Naive thymus-derived CD8-positive, alpha-beta T cell (primary cell): ENCODE results near the gene MICU2. TPM values are rescaled to one million over a fixed set of nuclear protein-coding genes. Genes with fewer than 3 reads are reported as not detected.
"Not testable (repeated sequence)": the region's sequence is repeated elsewhere in the genome, so short reads cannot be mapped to it uniquely, and the experiment has no call there.

Experiments used
- ATAC-seq, 2 donors: fragments of 150-1000 bp; cut with Tn5 transposase in 1 of 2; sonication (Bioruptor Pico), chemical (Tn5 transposase) in 1 of 2; 1 replicate in 1 of 2; 2 replicates in 1 of 2; pipeline ENCODE4 v1.10.0; 2021; ENCODE audit warnings: mild to moderate bottlenecking in 2 of 2, moderate library complexity in 2 of 2
- POLR2A ChIA-PET: fragments of 350-600 bp; sonication (Branson Sonifier 250); formaldehyde crosslinking; loops from one replicate; lab custom pipeline; 2021; ENCODE audit warnings: antibody characterized with exemption; lab: Charles Lee
- DNase-seq, 10 donors: peaks; one replicate each; pipeline versions ENCODE4 v3.0.0 to v3.0.0-alpha.2; 2020 to 2022
- H3K27ac Mint-ChIP-seq, 10 donors: one replicate each; pipeline ENCODE4 v1.8.0; 2020 to 2022; ENCODE audit warnings: mild to moderate bottlenecking in 10 of 10, mixed read lengths in 10 of 10, moderate library complexity in 4 of 10, inconsistent platforms in 1 of 10
- H3K27me3 Mint-ChIP-seq, 5 donors: one replicate each; pipeline ENCODE4 v1.8.0; 2021 to 2022; ENCODE audit warnings: mixed read lengths in 5 of 5
- H3K36me3 Mint-ChIP-seq, 3 donors: one replicate each; pipeline ENCODE4 v1.8.0; 2020 to 2022; ENCODE audit warnings: mixed read lengths in 3 of 3, mild to moderate bottlenecking in 2 of 3, inconsistent platforms in 1 of 3
- H3K4me1 Mint-ChIP-seq, 4 donors: one replicate each; pipeline ENCODE4 v1.8.0; 2021 to 2022; ENCODE audit warnings: mixed read lengths in 4 of 4
- H3K4me3 Mint-ChIP-seq, 10 donors: one replicate each; pipeline ENCODE4 v1.8.0; 2020 to 2022; ENCODE audit warnings: mild to moderate bottlenecking in 10 of 10, mixed read lengths in 10 of 10, moderate library complexity in 6 of 10, inconsistent platforms in 1 of 10
- H3K9me3 Mint-ChIP-seq, 9 donors: one replicate each; pipeline ENCODE4 v1.8.0; 2020 to 2022; ENCODE audit warnings: mixed read lengths in 9 of 9, mild to moderate bottlenecking in 3 of 9, inconsistent platforms in 1 of 9, moderate library complexity in 1 of 9
- polyA plus RNA-seq, 3 donors: library from polyadenylated mRNA; unstranded; fragments of 300-500 nt; fragmentation: Illumina TruSeq; gene quantifications; one replicate each; pipeline ENCODE4 v1.2.3, GENCODE V29; 2021
- total RNA-seq, 8 experiments: library from RNA in 2 of 8; stranded (reverse) in 2 of 8; gene quantifications; one replicate each; pipeline ENCODE4 v1.2.3 and lab custom pipeline; 2021 to 2026

MICU2 gene
- total and polyA plus RNA-seq, 5 experiments from 2014 or later, result 37.4 to 55.2 (median 44.3) TPM

DNA sequence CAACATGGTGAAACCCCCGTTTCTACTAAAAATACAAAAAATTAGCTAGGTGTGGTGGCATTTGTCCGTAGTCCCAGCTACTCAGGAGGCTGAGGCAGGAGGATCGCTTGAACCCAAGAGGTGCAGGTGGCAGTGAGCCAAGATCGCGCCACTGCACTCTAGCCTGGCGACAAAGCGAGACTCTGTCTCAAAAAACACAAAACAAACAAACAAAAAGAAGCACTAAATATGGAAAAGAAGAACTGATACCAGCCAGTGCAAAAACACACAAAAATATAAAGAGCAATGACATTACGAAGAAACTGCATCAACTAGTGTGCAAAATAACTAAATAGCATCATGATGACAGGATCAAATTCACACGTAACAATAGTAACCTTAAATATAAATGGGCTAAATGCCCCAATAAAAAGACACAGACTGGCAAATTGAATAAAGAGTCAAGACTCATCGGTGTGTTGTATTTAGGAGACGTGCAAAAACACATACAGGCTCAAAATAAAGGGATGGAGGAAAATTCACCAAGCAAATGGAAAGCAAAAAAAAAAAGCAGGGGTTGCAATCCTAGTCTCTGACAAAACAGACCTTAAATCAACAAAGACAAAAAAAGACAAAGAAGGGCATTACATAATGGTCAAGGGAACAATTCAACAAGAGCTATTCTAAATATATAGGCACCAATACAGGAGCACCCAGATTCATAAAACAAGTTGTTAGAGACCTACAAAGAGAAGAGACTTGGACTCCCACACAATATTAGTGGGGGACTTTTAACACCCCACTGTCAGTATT lies 13.1 kb downstream of the MICU2 start:
- POLR2A ChIA-PET, ATAC-seq, H3K27me3 Mint-ChIP-seq, DNase-seq, H3K9me3 Mint-ChIP-seq: not testable (repeated sequence)
- Mint-ChIP-seq H3K4me3 (peak overlapping the region in 5 of 10 donors; percentile 5 to 54 (median 19)), H3K4me1 (peaks cover 62 to 97% (median 92%) of the 10 kb centered on the region in 4 donors), H3K27ac (peak overlapping the region in 1 of 10 donors; percentile 67), H3K36me3 (peaks cover 4 to 24% (median 12%) of the 10 kb centered on the region in 3 donors)

DNA sequence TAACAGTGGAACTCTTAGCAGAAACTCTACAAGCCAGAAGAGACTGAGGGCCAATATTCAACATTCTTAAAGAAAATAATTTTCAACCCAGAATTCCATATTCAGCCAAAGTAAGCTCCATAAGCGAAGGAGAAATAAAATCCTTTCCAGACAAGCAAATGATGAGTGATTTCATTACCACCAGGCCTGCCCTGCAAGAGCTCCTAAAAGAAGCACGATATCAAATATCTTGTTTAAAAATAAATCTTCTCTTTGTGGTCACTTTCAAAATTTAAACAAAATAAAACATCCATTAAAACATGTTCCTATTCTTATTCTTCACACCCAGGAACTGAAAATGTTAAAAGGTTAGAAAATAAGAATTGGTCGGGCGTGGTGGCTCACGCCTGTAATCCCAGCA lies 13.7 kb downstream of the MICU2 start:
- Mint-ChIP-seq H3K4me3 (peak overlapping the region in 2 of 10 donors; percentile 20 to 28), H3K27ac (peak overlapping the region in 1 of 10 donors; percentile 71), H3K4me1 (peaks cover 58 to 93% (median 87%) of the 10 kb centered on the region in 4 donors)

DNA sequence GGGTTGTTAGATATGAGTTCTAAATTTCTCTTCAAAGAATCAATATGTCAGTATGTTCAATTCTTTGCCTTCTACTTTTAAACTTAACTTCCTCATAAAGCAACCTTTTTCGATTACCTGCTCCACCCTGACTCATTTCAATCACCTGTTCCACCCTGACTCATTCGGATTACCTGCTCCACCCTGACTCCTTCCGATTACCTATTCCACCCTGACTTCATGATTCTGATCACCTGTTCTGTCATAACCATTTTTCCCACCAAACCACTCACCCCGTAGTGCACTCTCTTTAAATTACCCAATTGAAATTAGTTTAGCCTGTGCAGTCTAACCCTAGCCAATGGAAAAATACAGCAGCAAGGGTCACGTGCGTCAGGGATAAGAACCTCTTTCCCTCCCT lies 14.5 kb downstream of the MICU2 start:
- Mint-ChIP-seq H3K4me3 (peak overlapping the region in 3 of 10 donors; percentile 10 to 27 (median 11)), H3K4me1 (peaks cover 55 to 90% (median 86%) of the 10 kb centered on the region in 4 donors), H3K27ac (peak overlapping the region in 1 of 10 donors; percentile 71), H3K36me3 (peaks cover 4 to 25% (median 10%) of the 10 kb centered on the region in 3 donors)
- ATAC-seq, DNase-seq, H3K9me3 Mint-ChIP-seq, POLR2A ChIA-PET, H3K27me3 Mint-ChIP-seq: not testable (repeated sequence)

More for the DNA sequence above, 13.7 kb downstream of the MICU2 start:
- Mint-ChIP-seq H3K9me3 (peaks cover 0 to 6% (median 0%) of the 10 kb centered on the region in 9 donors), H3K27me3 (no peaks in the 10 kb centered on the region), H3K36me3 (peaks cover 4 to 25% (median 12%) of the 10 kb centered on the region in 3 donors)
- no peak for DNase-seq
- POLR2A ChIA-PET, result no interaction called here
- ATAC-seq, result no peak

DNA sequence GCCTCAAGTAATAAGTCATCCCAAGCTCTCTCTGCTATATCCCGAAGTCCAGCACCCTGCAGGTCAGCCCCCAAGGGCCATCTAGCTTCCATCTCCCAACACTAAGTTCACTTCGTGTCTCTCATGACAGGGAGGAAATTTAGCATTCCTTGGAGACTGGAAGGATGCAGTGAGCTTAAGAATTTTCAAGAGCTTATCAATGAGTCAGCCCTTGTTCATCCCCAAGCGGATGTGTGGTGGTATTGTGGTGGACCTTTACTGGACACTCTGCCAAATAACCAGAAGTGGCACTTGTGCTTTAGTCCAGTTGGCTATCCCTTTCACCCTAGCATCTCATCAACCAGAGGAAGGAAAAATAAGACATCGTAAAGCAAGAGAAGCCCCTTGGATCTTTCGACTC lies 15.6 kb downstream of the MICU2 start:
- peaks cover 46 to 79% (median 75%) of the 10 kb centered on the region in 4 donors for H3K4me1 Mint-ChIP-seq
- POLR2A ChIA-PET, H3K27me3 Mint-ChIP-seq: not testable (repeated sequence)

DNA sequence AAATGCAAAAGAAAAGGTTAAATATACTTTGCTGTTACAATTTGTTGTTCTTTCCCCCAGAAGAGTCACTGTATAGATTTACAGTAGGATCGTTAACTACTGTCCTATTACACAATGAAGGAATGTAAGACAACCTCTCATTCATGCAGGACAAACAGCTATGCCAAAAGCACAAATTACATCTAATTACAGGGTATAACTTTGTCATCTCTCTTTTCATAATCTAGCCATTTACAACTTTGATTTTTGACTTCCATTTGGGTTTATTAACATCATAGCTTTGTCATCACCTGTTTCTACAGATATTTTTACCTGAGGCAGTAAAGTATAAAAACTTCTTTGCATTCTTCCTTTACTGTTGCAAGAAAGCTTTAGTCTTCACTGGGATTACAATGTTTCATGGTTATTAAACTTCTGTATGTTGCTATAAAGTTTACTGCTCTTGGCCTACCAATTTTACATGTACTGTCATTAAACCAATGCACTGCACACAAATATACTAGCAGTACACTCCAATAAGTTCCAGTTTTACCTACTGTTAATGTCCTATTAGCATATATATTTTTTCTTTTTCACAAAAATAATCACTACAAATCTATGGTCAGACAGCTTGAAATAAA lies 18.9 kb downstream of the MICU2 start:
- Mint-ChIP-seq H3K27me3 (no peaks in the 10 kb centered on the region), H3K27ac (peak overlapping the region in 1 of 10 donors; percentile 4), H3K36me3 (peaks cover 4 to 33% (median 23%) of the 10 kb centered on the region in 3 donors), H3K4me1 (peaks cover 22 to 74% (median 62%) of the 10 kb centered on the region in 4 donors), H3K4me3 (no peak overlapping the region), H3K9me3 (peaks cover 0 to 21% (median 13%) of the 10 kb centered on the region in 9 donors)
- POLR2A ChIA-PET, result no interaction called here
- DNase-seq (no peak), ATAC-seq (no peak)

More for the DNA sequence above, 15.6 kb downstream of the MICU2 start:
- Mint-ChIP-seq H3K9me3 (peaks cover 0 to 10% (median 3%) of the 10 kb centered on the region in 9 donors), H3K36me3 (peaks cover 0 to 26% (median 15%) of the 10 kb centered on the region in 3 donors), H3K27ac (peak overlapping the region in 1 of 10 donors; percentile 27)
- ATAC-seq, H3K4me3 Mint-ChIP-seq, DNase-seq: not testable (repeated sequence)

DNA sequence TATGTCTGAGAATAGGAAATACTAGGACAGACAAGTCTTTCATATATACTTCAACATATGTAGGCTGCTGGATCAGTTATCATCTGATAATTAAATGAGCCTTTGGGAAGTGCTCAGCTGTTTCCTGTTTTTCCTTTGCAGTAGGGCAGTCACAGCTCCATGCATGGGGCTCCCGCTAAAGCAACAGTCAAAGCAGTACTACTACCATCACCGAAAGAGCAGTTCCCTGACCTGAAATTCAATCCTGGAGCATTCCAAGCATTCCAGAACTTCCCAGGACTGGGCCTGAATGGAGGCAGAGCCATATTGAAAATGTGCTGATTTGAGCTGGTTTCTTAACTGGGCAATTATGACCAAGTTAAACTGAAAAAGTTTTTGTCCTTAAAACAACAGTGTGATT lies 20.5 kb downstream of the MICU2 start:
- Mint-ChIP-seq H3K27me3 (no peaks in the 10 kb centered on the region), H3K36me3 (peaks cover 4 to 26% (median 18%) of the 10 kb centered on the region in 3 donors), H3K4me1 (peaks cover 17 to 69% (median 52%) of the 10 kb centered on the region in 4 donors), H3K4me3 (no peak overlapping the region), H3K27ac (no peak overlapping the region), H3K9me3 (peaks cover 0 to 21% (median 9%) of the 10 kb centered on the region in 9 donors)
- POLR2A ChIA-PET, result interaction anchor here (1.0 kb wide), 1 partner anchor 20 kb away, joined by 3 read pairs; the partner anchor contains the start of gene MICU2
- DNase-seq (no peak), ATAC-seq (no peak)

DNA sequence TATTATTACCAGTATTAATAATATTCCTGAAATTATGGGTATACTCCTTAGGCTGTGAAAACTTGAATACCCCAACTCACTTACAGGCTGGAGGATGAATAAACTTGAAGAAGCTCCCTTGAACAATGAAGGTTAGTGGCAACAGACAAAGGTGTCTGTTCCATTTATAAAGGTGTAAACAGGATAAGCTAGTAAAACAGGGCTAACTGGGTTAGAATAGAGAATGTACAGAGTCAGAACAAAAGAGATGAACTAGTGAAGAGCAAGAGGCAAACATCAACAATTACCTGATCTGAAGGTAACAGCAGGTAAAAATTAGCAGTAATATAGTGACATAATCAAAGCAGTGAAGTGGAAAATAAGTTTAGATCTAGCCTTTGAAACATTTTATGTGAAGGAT lies 23.2 kb downstream of the MICU2 start:
- peak overlapping the region in 5 of 10 donors; percentile 0 to 25 (median 18) for H3K4me3 Mint-ChIP-seq
- peaks cover 0 to 21% (median 9%) of the 10 kb centered on the region in 9 donors for H3K9me3 Mint-ChIP-seq
- DNase-seq, result no peak
- peaks cover 9 to 61% (median 42%) of the 10 kb centered on the region in 4 donors for H3K4me1 Mint-ChIP-seq
- H3K27ac Mint-ChIP-seq, result peak overlapping the region in 6 of 10 donors; percentile 8 to 60 (median 19)
- no peaks in the 10 kb centered on the region for H3K27me3 Mint-ChIP-seq
- peaks cover 4 to 26% (median 21%) of the 10 kb centered on the region in 3 donors for H3K36me3 Mint-ChIP-seq
- ATAC-seq, result no peak
- POLR2A ChIA-PET, result no interaction called here

DNA sequence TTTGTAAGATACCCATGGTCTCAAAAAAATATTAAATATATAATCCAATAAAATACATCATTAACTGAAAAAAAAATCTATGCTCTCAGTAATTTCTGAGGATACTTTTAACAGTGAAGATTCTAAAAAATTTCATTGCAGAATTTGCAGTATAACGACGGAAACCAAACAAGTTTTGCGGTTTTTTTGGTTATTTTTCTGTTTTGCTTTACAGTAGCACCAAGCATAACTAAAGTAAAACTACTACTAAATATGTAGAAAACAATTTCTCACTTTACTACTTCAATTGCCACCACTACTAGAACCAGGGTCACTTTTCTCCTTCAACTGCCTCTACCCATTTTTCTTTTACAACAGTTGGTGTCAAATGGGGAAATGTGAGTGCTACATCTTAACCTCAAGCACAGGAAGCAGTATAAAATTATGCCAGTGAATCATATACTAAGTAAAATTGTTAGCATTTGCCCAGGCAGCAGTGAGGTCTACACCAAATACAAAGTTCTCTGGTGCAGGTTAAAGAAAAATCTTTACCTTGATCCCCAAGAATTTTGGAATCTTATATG lies 24.1 kb downstream of the MICU2 start:
- Mint-ChIP-seq H3K36me3 (peaks cover 4 to 23% (median 21%) of the 10 kb centered on the region in 3 donors), H3K27ac (peak overlapping the region in 5 of 10 donors; percentile 1 to 66 (median 44)), H3K4me1 (peaks cover 13 to 60% (median 43%) of the 10 kb centered on the region in 4 donors), H3K27me3 (no peaks in the 10 kb centered on the region), H3K4me3 (peak overlapping the region in 4 of 10 donors; percentile 12 to 48 (median 28)), H3K9me3 (peaks cover 0 to 21% (median 9%) of the 10 kb centered on the region in 9 donors)
- ATAC-seq (peak; percentile 39 to 50), DNase-seq (peak in 2 of 10 donors; percentile 4 to 19)
- POLR2A ChIA-PET, result no interaction called here

DNA sequence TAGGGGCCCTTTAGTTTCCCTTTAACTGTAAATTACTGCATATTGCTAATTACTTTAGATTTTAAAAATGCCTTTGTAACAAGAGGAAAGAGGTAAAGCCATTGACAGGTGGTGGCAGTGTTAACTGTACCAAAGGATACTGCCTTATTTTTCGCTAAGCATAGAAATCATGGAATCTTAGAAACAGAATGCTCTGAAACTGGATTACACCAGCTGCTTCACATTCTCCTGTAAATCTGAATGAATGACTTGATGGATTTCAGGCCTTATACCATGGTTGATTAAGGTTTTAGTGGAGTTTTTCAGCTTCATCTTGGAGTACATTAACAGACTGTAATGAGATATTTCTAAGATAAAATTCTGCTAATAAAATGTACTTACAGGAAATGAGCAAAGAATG lies 25.2 kb downstream of the MICU2 start:
- Mint-ChIP-seq H3K27ac (no peak overlapping the region), H3K36me3 (peaks cover 4 to 20% (median 14%) of the 10 kb centered on the region in 3 donors), H3K9me3 (peaks cover 0 to 14% (median 7%) of the 10 kb centered on the region in 9 donors), H3K27me3 (no peaks in the 10 kb centered on the region), H3K4me3 (no peak overlapping the region), H3K4me1 (peaks cover 17 to 70% (median 50%) of the 10 kb centered on the region in 4 donors)
- DNase-seq (no peak), ATAC-seq (no peak)
- POLR2A ChIA-PET, result no interaction called here

DNA sequence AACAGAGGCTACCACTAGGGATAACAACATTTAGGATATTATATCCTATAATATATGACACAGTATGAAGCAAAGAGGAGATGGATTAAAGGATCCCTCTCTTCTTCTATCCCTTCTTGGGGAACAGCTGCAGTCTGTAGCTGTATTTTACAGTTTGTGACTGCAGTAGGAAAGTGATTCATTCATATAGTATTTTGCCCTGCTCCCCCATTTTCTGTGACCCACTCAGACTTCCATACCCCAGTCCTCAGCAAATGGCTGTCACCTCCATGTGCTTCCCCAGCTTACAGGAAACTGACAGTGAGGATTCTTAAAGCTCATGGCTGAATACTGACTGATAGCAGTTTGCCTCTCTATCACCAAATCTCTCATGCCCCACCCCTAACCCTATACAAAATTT lies 27.5 kb downstream of the MICU2 start:
- Mint-ChIP-seq H3K27me3 (no peaks in the 10 kb centered on the region), H3K4me1 (peaks cover 21 to 63% (median 48%) of the 10 kb centered on the region in 4 donors), H3K36me3 (peaks cover 0 to 9% (median 0%) of the 10 kb centered on the region in 3 donors), H3K9me3 (no peaks in the 10 kb centered on the region), H3K4me3 (no peak overlapping the region), H3K27ac (peak overlapping the region in 1 of 10 donors; percentile 5)
- ATAC-seq (no peak), DNase-seq (no peak)
- POLR2A ChIA-PET, result no interaction called here

DNA sequence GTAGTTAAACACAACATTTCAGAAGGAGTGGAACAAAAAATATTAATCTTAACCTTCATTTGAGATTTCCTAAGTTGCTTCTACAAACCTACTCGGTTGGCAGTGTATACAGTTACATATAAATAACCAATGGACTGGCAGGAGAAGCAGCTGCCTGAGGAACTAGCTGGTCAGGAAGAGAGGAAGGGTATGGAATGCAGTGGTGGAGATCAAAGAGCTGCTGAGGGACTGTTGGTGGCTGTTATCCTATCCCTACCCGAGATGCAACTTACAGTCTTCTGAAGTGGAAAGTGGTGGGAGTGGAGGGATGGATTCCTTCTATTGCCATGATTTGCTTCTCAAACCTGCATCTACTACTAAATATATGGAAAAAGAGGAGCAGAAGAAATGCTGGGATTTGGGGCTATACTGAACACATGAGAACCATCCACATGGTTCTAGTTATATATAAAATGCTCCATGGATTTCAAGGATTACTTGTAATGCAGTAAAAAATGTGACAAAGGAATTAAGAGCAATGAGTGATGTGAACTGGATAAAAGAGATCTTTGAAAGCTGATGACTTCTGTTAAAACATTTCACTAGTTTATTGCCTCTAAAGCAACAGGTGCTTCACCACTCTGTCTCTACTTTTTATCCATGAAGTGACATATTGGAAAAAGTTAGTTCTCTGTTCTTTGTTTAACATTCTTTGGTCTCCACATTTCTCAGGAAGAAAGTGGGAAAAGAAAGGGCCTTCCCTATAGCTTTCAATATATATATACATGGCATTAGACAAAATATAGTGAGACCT lies 29.9 kb downstream of the MICU2 start:
- DNase-seq (no peak), ATAC-seq (no peak)
- Mint-ChIP-seq H3K36me3 (peaks cover 0 to 12% (median 0%) of the 10 kb centered on the region in 3 donors), H3K4me1 (peaks cover 23 to 58% (median 42%) of the 10 kb centered on the region in 4 donors), H3K9me3 (no peaks in the 10 kb centered on the region), H3K4me3 (no peak overlapping the region), H3K27ac (no peak overlapping the region), H3K27me3 (no peaks in the 10 kb centered on the region)
- POLR2A ChIA-PET, result interaction anchor here (1.0 kb wide), 1 partner anchor 29 kb away, joined by 5 read pairs; no protein-coding TSS in a partner anchor
